NCI-H524 (cell line): Measurements from ENCODE around the gene FLNC.
A peak's percentile ranks its signal among the peaks of the same experiment; 100 is the strongest.

Experiments
- DNase-seq, 2 experiments: peaks; one replicate each; lab custom pipeline; 2025; lab: John Stamatoyannopoulos, UW

Gene FLNC

DNA sequence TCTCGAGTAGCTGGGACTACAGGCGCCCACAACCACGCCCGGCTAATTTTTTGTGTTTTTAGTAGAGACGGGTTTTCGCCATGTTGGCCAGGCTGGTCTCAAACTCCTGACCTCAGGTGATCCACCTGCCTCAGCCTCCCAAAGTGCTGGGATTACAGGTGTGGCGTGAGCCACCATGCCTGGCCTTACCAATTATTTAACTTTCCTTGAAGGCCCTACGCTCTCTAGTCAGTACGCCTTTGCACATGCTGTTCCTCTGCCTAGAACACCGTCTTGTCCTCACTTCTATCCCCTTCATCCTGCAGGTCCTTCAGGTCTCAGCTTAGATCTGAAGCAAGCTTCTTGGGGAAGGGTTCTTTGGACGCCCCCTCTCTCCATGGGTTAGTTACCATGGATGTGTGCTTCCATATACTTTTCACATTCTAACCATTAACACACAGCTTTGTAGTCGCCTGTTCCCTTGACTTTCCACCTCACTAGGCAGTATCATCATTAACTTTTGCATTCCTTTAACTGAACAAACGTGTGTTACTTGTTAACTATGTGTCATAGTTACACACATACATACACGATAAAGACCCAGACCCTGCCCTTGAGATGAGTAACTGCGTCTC, 31.9 kb downstream of the FLNC start:
- DNase-seq = no peak

DNA sequence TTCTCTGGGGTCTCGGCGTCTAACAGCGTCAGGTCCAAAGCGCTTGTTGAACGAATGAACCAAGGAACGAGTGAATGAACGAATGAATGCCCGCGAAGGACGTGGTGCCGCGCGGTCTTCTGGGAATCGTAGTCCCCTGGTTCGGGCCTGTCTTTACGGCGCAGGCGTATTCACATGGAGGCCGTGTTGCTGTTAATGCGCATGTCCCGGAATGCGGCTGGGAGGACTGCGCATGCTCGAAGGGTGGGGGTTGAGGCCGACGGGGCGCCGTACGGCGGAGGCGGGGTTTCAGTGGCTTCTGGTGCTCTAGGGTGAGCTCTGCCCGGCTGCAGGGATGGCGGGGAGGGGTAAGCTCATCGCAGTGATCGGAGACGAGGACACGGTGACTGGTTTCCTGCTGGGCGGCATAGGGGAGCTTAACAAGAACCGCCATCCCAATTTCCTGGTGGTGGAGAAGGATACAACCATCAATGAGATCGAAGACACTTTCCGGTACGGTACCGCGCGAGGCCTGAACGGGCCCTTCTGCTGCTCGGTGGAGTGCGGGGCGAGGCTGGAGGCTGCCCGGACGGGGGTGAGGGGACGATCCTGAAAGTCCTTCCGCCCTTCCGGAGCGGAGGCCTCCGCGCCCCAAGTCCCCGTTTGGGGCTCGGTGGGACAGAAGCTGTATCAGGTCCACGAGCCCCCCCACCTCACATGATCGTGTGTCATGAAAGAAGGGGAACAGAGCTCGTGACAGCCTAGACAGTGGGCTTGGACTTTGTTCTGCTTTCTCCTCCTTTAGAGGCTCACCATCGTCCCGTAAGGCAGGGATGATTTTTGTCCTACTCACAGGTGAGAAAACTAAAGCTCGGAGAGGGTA, 32.6 kb downstream of the FLNC start, which contains the start of gene ATP6V1F:
Gene ATP6V1F, plus strand, starts transcription at position 286 of the 862 bp plus-strand sequence. Its CDS starts 49 bp downstream, at position 335.
- DNase-seq = peak; percentile 89 to 97

DNA sequence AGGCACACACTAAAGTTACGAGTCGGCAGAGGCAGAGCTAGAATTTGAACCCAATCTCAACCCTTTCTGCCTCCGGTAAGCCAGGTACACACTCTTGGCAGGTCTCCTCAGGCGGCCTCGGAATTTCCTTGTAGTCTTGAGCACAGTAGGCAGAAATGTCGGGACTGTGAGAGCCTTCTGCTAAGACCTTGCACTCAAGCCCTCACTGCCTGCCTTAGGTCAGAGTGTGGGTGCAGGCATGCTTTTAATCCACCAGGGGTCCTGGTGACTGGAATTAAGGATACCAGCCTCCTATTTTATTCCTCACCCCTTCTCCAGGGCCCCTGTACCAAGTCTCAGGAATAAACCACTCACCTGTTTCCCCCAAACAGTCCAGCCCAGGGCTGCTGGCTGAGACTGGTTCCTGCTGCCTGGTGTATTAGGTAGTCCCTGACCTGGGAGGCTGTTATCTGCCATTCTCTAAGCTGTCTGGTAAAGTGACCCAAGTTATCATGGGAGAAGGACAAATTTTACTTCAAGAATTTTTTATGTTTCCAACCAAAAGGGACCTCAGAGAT, 33.3 kb downstream of the FLNC start:
- peak; percentile 52 to 73 for DNase-seq

DNA sequence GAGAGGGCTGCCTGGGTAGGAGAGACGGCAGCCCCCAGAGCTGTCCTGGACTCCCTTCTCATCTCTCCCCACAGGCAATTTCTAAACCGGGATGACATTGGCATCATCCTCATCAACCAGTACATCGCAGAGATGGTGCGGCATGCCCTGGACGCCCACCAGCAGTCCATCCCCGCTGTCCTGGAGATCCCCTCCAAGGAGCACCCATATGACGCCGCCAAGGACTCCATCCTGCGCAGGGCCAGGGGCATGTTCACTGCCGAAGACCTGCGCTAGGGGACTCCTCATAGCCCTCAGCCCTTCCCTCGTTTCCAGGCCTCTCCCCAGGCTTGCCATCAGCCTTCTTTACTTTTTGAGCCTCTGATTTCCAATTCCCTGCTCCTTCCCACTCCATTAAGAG, 35.1 kb downstream of the FLNC start:
- DNase-seq = no peak

DNA sequence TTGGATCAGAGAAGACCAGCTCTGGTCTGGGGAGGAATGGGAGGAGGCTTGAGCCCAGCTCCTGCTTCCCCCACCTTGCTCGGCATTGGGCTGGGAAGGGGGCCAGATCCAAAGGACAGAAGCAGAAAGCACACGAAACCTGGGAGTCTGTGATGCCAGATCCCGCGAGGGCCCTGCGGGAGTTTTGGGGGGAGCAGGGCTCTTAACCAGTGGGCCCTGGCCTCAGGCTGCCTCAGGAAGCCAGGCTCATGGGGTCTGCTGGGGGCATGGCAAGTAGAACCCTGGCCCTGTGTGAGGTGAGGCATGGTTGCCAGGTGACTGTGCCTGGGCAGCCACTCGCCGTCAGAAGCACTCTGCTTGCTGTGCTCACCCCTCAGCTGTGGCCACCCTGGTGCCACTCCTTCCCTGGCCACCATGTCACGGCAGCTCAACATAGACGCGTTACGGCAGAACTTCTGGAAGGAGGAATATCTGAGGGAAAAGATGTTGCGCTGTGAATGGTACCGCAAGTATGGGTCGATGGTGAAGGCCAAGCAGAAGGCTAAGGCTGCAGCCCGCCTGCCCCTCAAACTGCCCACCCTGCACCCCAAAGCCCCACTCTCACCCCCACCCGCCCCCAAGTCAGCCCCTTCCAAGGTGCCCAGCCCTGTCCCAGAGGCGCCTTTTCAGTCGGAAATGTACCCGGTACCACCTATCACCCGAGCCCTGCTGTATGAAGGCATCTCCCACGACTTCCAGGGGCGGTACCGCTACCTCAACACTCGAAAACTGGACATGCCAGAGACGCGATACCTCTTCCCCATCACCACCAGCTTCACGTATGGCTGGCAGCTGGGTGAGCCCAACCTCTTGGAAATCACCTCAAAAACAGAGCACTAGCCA, 36.0 kb downstream of the FLNC start:
- DNase-seq = no peak

DNA sequence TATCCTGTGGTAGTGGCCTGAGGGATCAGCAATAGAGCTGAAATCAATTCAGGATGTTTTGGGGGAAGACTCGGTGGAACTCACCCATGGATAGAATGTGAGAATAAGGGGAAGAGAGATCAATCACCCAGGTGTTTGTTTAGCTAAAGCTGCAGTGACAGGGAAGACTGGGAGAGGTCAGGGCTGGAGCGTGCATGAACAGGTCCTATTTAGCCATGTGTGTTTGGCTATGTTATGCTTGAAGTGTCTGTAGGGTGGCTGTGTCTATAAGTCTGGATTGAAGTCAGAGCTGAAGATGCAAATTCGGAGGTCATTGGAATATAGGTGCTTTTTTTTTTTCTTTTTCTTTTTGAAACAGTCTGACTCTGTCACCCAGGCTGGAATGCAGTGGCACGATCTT, 37.0 kb downstream of the FLNC start:
- no peak for DNase-seq

DNA sequence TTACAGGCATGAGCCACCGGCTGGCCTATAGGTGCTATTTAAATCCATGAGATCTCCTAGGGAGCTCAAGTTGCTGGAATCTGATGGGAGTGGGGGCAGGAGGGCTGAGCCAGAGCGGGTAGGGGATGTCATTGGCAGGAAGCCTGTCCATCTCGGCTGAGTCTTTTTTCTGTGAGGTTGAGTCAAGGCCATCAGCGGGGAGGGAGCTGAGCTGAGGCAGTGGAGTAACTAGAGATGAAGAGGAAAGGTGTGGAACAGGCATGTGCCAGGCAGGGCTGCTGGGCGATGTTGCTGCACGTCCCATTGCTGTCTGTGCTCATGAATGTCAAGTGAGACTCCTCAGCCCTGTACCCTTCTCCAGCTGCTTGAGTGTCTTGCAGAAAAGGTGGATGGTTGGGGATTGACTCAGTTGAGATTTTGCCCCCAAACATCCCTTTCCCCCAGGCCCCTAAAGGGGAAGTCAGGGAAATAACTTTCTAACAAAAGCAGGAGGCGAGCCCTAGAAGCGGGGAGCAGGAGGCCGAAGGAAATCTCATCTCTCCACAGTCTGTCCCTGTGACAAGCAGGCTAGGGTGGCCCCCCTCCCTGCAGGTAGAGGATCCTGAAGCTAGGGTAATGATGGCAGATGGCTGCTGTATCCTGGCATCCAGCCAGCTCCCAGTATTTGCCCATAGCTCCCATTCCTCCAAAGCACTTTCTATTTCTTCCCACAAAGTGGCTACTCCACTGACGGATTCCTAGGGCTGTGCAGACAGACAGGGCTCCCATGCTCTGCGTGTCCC, 37.8 kb downstream of the FLNC start:
- DNase-seq = peak; percentile 85 to 93

DNA sequence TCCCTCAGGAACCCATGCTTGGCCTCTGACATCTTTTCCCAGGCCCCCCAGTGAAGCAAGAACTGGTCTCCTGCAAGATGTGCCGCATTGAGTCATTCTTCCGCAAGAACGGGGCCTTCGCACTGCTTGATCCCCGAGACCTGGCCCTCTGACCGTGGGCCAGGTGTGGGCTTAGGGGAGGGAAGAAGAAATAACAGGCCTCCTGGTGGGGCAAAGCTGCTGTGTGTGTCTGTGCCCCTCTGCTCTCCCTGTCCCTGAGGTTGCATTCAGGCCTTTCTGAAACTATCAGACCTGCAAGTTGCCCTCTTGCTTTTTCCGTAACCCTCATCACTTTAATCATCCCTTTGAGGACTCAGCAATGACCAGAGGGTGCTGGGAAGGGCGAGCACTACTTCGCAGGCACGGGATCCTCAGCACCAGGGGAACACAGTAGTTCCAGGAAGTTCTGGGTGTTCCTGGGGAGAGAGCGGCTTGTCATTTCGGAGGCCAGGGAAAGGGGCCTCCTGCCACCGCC, 38.5 kb downstream of the FLNC start:
- DNase-seq = peak in 1 of 2 experiments; percentile 51

DNA sequence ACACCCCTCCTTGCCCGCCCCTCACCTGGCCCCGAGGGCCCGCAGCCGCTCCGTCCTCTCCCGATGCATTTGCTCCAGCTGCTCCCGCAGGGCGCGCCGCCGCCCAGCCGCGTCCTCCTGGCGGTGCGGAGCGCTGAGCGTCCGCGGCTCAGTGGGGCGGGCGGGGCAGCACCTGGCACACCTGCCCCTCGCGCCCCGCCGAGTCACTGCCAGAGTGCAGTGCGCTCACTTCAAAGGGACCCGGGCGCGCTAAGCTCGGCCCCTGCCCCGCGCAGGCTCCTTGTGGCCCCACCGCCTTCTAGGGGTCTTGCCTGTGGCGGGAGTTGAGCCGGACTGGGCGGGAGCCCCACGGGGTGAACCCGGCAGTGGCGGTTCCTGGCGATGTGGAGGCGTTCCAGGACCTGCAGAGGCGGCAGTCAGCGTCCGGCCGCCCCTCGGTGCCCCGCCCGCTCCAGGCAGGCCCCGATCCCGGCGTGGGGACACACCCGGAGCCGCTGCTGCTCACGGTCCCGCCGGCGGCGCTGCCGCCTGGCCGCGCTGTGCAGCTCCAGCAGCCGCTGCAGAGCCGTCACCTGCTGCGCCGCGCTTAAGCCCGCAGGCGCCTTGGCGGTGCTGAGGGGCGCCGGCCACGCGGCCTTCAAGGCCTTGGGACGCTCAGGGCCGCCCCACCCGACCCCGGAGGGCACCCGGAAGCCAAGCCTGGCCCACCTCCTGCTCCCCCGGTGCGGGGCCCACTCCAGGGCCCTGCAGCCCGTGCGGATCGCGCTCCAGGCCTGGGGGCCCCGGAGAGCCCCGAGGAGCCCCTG, 39.1 kb downstream of the FLNC start:
- DNase-seq = peak; percentile 52 to 60

DNA sequence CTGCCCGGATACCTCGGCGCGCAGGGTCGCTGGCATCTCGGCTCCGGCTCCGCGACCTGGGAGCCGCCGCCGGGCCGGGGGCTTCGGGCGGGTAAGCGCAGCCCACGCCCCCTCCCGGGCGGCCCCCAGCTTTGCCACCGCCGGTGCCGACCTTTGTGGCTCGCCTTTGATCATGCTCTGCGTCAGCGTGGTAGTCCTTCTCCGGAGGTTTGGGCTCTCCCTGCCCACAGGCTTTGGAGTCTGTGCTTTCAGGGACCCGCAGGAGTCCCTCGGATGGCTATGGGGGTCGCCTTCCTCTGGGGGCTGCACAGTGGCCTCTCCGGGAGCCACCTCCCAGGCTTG, 39.7 kb downstream of the FLNC start:
- DNase-seq = no peak

DNA sequence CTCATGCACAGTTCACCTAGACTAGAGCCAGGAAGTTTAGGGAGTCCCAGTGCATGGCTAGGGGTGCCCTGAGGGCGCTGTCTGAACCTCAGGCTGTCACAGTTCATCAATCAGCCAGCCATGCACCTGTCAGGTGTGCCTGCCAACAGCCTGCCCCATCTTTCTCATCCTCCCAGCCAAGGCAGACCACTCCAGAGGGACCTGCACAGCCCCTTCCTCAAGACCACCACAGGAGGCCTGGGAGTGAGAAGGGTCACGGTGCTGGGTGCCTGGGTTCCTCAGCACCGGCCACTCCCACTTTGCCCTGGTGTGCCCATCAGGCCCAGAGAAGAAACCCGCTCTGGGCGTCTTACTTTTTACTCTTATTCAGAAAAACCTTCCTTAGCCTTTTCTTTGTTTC, 40.8 kb downstream of the FLNC start:
- DNase-seq = no peak

DNA sequence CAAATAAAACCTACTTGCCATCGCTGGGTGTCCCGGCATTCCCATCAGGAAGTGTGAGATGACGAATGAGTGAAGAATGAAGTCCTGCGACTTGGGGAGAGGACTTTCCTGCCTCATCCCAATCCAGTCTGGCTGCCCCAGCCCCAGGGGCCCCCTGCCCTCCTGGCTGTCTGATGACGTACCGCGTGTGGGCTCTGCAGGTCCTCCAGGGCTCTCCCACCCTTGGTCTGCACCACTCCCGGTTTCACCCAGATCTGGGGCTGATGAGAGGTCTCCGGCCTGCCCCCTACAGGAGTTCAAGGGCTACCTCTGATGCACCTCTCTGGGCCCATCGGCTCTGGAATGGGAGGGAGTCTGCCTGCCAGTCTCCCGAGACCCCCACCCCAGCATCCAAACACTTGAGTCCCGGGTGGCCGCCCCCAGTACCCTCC, 42.2 kb downstream of the FLNC start:
- no peak for DNase-seq

DNA sequence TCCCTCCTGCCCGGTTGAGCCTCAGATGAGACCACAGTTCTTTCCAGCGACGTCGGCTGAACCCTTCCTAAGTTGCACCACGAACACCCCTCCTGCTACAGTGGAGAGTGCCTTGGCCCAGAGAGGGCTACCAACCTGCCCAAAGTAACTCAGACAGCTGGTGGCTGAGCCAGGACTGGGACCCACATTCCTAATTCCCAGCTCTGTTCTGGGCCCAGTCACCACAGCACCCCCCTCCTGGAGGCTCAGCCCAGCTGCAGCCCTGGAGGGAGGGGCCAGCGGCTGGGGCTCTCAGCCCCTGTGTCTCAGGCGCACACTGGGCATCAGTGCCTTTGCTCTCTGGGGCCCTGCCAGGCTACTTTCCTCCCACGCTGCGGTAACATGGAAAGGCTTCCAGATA, 43.0 kb downstream of the FLNC start:
- DNase-seq = no peak

DNA sequence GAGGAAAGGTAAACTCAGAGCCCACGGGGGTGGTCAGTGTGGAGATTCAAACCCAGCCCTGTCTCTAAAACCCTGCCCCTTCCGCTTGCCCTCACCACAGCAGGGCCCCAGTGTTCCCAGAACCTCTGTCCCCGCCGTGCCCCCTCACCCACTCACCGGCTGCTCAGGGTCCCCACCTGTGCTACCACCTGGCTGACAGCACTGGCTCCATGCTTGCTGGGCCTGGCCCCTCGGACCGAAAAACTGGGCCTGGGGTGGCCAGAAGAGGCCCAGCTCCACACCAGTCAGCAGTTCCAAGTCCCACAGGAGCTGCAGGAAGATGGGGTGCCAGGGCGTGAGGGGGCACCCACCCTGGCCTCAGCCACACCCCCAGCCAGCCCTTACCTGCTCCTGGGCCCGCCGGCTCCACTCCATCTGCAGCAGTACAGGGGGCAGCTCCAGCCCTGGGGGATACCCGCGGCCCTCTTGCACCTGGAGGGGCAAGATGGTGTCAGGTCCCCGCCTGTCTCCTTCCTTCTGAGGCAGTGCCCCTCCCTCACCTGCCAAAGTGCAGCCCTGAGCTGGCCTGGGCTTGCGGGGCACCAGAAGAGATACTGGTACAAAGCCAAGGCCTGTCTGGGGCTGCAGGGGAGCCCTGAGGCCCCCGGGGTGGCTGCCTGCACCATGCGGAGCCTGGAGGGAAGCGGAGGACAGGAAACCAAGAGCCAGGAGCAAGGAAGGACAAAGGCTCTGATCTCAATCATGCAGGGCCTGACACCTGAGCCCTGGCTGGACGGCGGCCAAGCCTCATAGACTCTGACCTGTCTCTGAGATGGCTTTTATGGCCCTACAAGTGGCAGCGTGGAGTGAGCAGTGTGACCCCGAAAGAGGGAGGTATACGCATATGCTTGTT, 44.2 kb downstream of the FLNC start:
- DNase-seq = no peak

DNA sequence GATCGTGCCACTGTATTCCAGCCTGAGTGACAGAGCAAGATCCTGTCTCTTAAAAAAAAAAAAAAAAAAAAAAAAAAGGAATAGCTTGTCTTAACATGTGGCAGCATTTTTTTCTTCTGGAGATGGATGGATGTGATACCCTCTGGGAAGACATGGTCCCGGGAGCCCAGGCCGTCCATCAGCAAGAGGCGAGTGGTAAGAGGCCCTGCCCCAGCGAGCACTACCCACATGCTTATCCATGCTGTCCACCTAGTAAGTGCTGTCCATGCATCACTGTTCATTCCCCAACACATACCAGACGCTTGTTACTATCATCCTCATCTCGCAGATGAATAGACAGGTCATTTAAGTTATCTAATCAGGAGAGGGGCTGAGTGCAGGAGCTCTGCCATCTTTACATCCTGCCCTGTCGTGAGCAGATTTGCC, 45.3 kb downstream of the FLNC start:
- no peak for DNase-seq

DNA sequence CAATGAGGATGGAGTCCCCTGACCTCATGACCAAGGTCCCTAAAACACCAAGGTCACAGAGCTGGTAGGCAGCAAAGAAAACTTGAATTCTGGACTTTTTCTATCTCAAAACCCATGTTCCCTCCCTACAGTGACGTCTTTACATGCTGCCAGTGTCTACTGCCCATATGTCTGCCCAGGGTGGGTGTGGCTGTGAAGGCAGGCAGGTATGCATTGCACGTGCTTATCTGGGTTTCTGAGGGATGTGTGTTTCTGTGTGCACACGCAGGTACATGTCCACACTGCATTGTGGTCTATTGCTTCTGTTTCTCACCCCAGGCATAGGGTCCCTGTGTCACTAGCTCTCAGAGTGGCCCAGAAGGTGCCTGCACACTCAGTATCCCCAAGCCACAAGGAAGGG, 45.9 kb downstream of the FLNC start:
- DNase-seq = no peak

DNA sequence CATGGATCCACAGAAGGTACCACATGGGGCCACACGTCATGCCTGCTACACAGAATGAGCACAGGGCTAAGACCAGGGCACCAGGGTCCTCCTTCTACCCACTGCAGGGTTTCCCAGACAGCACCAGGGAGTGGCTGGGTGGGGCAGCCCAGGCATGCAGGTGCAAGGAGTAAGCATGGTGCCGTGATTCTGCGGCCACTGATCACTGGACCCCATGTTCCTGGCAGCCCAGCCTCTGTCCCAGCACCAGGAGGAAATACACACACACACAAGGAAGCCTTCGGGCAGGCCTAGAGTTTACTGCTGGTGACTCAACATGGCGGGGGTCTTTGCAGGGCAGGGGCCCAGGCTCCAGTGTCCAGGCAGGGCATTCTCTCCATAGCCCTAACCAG, 46.4 kb downstream of the FLNC start:
- DNase-seq = no peak

DNA sequence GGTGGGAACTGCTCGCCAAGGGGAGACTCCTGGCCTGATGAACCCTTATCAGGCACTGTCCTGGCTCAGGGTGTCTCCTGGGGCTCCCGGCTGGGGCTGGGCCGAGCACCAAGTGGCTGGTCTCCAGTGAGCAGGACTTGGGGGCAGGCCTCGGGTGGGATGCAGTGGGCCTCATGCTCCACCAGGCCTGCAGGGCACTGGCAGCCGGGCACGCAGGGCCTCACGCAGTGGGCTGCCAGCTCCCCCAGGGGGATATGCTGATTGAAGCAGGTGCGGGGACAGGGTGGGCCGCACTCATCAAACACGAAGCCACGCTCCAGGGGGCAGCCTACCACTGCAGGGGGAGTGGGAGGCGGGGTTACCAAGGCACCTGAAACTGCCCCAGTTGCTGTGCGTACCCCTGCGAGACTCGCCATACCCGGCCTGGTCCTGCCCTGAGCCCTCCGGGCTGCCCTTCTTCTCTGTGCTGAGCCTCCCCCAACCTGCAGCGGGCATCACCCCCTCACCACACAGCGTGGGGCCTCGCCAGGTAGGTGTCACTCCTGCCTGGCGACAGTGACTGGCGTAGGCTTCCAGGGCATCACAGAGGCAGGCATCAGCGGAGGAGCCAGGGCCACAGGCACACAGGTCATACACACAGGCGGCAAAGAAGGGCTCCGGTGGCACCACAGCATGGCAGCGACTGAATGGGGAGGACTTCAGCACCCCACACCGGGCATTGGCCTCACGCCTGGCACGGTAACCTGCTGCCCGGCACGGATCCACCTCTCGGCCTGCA, 47.0 kb downstream of the FLNC start:
- DNase-seq = no peak

DNA sequence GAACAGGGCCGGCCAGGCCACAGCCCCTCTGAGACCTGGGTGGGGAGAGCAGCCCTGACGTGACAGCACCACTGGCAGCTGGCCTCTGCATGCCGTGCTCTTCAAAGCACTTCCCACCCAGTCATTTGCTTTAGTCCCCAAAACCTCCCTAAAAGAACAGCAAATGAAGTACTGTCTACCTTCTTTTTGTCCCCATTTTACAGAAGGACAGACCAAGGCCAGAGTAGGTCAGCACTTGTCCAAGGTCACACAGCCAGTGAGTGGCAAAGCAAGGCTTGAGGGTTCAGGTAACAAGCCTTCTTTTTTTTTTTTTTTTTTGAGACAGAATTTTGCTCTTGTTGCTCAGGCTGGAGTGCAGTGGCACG, 47.5 kb downstream of the FLNC start:
- no peak for DNase-seq
